ENCODE measurements around the gene KCNAB1. TPM values are rescaled to one million over a fixed set of nuclear protein-coding genes. Genes with fewer than 3 reads are reported as not detected.

KCNAB1 gene
- total RNA-seq, 1 donor from 2014 or later: 0.21 TPM

GRCh38 chr3:156516961-156517360 lies 396.6 kb downstream of the KCNAB1 start:
- no peaks in the 10 kb centered on the region for H3K36me3 Mint-ChIP-seq (ENCODE audit: unreplicated experiment)
- no peak overlapping the region for H3K27ac Mint-ChIP-seq (ENCODE audit: unreplicated experiment)
- peaks cover 2% of the 10 kb centered on the region for H3K27me3 Mint-ChIP-seq (ENCODE audit: unreplicated experiment)
- TF ChIP-seq CTCF (IDR thresholded peaks at IDR 0.05): no peak
- no peaks in the 10 kb centered on the region for H3K9me3 Mint-ChIP-seq (ENCODE audit: unreplicated experiment)
- no peak for DNase-seq (ENCODE audit: extremely low spot score, unreplicated experiment)
- no peak overlapping the region for H3K4me3 Mint-ChIP-seq (ENCODE audit: unreplicated experiment)
- peaks cover 20% of the 10 kb centered on the region for H3K4me1 Mint-ChIP-seq (ENCODE audit: unreplicated experiment)

GRCh38 chr3:156518726-156519125 lies 398.3 kb downstream of the KCNAB1 start:
- Mint-ChIP-seq H3K36me3 (ENCODE audit: unreplicated experiment) (no peaks in the 10 kb centered on the region), H3K9me3 (ENCODE audit: unreplicated experiment) (no peaks in the 10 kb centered on the region), H3K4me3 (ENCODE audit: unreplicated experiment) (no peak overlapping the region), H3K4me1 (ENCODE audit: unreplicated experiment) (peaks cover 13% of the 10 kb centered on the region), H3K27ac (ENCODE audit: unreplicated experiment) (no peak overlapping the region), H3K27me3 (ENCODE audit: unreplicated experiment) (peaks cover 2% of the 10 kb centered on the region)
- no peak for DNase-seq (ENCODE audit: extremely low spot score, unreplicated experiment)
- no peak for TF ChIP-seq CTCF (IDR thresholded peaks at IDR 0.05)

GRCh38 chr3:156519758-156520162 lies 399.4 kb downstream of the KCNAB1 start:
- Mint-ChIP-seq H3K9me3 (ENCODE audit: unreplicated experiment) (no peaks in the 10 kb centered on the region), H3K36me3 (ENCODE audit: unreplicated experiment) (no peaks in the 10 kb centered on the region), H3K4me1 (ENCODE audit: unreplicated experiment) (peaks cover 15% of the 10 kb centered on the region), H3K27ac (ENCODE audit: unreplicated experiment) (no peak overlapping the region), H3K4me3 (ENCODE audit: unreplicated experiment) (no peak overlapping the region), H3K27me3 (ENCODE audit: unreplicated experiment) (peaks cover 2% of the 10 kb centered on the region)
- no peak for DNase-seq (ENCODE audit: extremely low spot score, unreplicated experiment)
- TF ChIP-seq CTCF (IDR thresholded peaks at IDR 0.05): no peak

- Mint-ChIP-seq H3K27ac (ENCODE audit: unreplicated experiment) (no peak overlapping the region), H3K36me3 (ENCODE audit: unreplicated experiment) (no peaks in the 10 kb centered on the region), H3K27me3 (ENCODE audit: unreplicated experiment) (peaks cover 2% of the 10 kb centered on the region), H3K4me1 (ENCODE audit: unreplicated experiment) (peaks cover 2% of the 10 kb centered on the region), H3K4me3 (ENCODE audit: unreplicated experiment) (no peak overlapping the region), H3K9me3 (ENCODE audit: unreplicated experiment) (no peaks in the 10 kb centered on the region)
- DNase-seq (ENCODE audit: extremely low spot score, unreplicated experiment): no peak
- no peak for TF ChIP-seq CTCF (IDR thresholded peaks at IDR 0.05)
Observed at GRCh38 chr3:156522673-156523072, 402.3 kb downstream of the KCNAB1 start.

GRCh38 chr3:156525808-156526207 lies 405.4 kb downstream of the KCNAB1 start:
- no peaks in the 10 kb centered on the region for H3K9me3 Mint-ChIP-seq (ENCODE audit: unreplicated experiment)
- no peak overlapping the region for H3K4me3 Mint-ChIP-seq (ENCODE audit: unreplicated experiment)
- no peaks in the 10 kb centered on the region for H3K27me3 Mint-ChIP-seq (ENCODE audit: unreplicated experiment)
- no peaks in the 10 kb centered on the region for H3K36me3 Mint-ChIP-seq (ENCODE audit: unreplicated experiment)
- DNase-seq (ENCODE audit: extremely low spot score, unreplicated experiment): no peak
- no peak overlapping the region for H3K27ac Mint-ChIP-seq (ENCODE audit: unreplicated experiment)
- TF ChIP-seq CTCF (IDR thresholded peaks at IDR 0.05): no peak
- peaks cover 9% of the 10 kb centered on the region for H3K4me1 Mint-ChIP-seq (ENCODE audit: unreplicated experiment)

Measured in osteocyte (in vitro differentiated cells).